Right renal pelvis (tissue), 4 donors: ENCODE data around the gene AKAP13. TPM values are rescaled to one million over a fixed set of nuclear protein-coding genes. Genes with fewer than 3 reads are reported as not detected.
"Not testable (repeated sequence)": the region's sequence is repeated elsewhere in the genome, so short reads cannot be mapped to it uniquely, and the experiment has no call there.

Experiments used
- DNase-seq, 4 donors: peaks; one replicate each; pipeline ENCODE4 v3.0.0-alpha.2; 2013; ENCODE audit warnings: low read depth in 4 of 4, low spot score in 3 of 4, missing footprints in 1 of 4
- polyA plus RNA-seq, 4 donors: library from polyadenylated mRNA; unstranded; fragments of 120-200 nt; gene quantifications; one replicate each; pipeline ENCODE4 v1.2.1, GENCODE V29; 2013; ENCODE audit not compliant: insufficient read length in 4 of 4

AKAP13 gene
- polyA plus RNA-seq, 4 donors, result 78.8 to 89.4 (median 83.8) TPM

GRCh38 chr15:85470563-85471271, 90.3 kb downstream of the AKAP13 start:
- DNase-seq, result no peak

- DNase-seq, result no peak
Observed at GRCh38 chr15:85472349-85472748, 91.9 kb downstream of the AKAP13 start.

GRCh38 chr15:85473455-85473854, 93.1 kb downstream of the AKAP13 start:
- DNase-seq, result no peak

- no peak for DNase-seq
Observed at GRCh38 chr15:85474700-85475316, 94.4 kb downstream of the AKAP13 start.

DNA sequence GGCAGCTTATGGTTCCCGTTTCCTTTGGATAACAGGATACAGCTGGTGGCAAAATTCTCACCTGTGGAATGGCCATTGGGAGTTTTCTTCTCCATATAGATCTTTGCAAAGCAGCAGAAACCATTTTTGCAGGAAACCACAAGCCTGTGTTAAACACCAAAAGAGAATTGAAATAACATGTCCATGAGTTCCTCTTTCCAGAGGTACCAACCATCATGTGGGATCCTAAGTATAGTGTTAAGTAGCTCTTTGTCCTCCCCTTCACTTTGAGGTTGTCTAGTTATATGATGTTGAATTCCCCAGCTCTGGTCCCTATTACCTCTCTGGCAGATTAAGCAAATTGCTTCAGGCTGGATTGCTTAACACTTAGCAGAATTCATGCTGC, 94.9 kb downstream of the AKAP13 start:
- DNase-seq, result no peak

DNA sequence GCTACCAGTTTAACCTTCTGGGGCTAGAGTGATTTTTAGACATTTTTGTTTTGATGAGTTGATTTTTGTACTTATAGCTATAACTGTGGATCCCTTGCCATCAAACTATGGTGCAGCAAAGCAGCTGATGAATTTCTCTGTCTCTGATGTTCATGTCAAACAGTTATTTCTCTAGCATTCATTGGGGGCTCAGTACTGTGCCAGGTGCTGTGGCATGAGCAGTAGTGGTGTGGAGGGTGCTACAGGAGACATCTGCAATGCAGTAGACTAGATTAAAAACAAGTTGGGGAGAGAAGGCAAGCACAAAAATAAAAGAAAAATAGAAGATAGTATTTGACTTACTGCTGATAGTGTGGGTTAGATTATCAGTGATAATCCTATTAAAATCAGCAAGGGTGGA, 95.3 kb downstream of the AKAP13 start:
- no peak for DNase-seq

DNA sequence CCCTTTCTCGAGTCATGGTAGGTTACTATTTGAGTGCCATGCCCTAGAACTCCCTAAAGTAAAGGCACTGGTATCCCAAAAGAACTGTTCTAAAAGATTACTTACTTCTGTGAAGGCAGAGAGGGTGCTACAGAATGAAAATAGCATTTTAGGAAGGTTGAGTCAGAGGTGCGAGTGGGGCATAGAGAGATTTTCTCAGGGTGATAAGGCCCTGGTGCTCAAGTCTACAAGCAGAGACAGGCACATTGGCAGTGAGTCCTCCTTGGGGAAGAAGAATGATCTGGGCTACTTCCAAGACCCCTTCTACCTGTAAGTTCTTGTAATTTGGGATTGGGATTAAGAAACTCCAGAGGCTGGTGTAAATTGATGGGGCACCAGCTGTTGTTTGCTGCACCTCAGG, 96.7 kb downstream of the AKAP13 start:
- no peak for DNase-seq

DNA sequence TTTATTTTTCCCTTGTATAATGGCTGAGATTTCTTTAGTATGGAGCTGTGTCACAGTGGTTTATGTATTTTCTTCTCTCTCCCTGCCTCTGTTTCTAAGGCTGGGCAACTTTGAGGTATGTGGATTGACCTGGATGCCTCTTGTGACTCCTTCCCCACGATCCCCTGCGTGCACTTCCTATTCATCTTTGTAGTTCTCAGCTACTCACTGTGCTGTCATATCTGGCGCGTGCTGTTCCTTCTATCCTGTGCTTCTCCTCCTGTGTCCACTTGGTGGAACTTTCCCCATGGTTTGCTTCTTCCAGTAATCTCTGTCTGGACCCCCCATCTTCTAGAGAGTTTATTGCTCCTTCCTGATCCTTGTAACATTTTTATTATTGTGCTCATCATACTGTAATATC, 97.3 kb downstream of the AKAP13 start:
- DNase-seq, result no peak

DNA sequence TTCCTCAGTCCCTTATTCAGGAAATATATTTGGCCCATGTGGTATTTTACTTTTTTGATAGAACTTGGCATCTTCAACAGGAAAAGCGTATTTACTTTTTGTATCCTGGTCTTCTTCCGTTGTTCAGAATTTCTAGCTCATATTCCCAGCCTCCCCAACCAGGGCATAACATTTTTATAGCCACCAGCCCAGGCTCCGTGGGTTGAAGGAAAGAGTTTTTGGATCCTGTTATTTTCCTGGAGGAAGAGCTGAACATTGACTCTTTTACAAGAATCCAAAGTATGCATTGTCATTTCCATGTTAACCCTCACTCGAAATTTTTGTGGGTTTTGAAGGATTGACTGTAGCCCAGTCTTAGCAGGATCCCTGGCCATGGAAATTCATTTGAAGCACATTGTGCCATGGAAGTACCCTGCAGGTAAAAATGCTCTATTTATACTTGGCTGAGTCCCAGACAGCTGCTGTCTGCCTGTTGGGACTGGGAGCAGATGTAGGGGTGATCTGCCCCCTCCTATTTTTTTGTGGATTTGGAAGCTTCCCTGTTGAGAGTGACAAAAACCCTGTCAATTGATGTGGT, 98.8 kb downstream of the AKAP13 start:
- no peak for DNase-seq

GRCh38 chr15:85480923-85481322, 100.5 kb downstream of the AKAP13 start:
- DNase-seq, result no peak

DNA sequence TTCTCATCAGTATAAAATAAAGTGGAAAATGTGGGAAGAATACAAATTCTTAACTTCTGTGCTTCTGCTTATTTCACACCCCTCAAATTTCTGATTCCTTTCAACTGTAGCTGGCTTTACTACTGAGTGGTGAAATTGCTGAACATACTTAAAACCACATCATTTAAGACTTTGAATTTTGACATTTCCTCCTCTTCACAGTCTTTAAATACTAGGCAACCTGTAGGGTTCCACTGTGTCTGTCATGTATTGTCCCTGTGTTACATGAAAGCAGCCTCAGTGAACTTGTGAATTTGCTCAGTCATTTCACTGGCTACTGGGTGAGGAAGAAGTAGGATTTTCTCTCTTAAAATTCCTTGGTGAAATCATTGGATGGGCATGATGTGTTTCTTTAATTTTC, 101.1 kb downstream of the AKAP13 start:
- not testable (repeated sequence) for DNase-seq

GRCh38 chr15:85482894-85483293, 102.5 kb downstream of the AKAP13 start:
- no peak for DNase-seq

GRCh38 chr15:85483955-85484354, 103.6 kb downstream of the AKAP13 start:
- DNase-seq, result not testable (repeated sequence)

GRCh38 chr15:85484923-85485322, 104.5 kb downstream of the AKAP13 start:
- DNase-seq, result not testable (repeated sequence)

DNA sequence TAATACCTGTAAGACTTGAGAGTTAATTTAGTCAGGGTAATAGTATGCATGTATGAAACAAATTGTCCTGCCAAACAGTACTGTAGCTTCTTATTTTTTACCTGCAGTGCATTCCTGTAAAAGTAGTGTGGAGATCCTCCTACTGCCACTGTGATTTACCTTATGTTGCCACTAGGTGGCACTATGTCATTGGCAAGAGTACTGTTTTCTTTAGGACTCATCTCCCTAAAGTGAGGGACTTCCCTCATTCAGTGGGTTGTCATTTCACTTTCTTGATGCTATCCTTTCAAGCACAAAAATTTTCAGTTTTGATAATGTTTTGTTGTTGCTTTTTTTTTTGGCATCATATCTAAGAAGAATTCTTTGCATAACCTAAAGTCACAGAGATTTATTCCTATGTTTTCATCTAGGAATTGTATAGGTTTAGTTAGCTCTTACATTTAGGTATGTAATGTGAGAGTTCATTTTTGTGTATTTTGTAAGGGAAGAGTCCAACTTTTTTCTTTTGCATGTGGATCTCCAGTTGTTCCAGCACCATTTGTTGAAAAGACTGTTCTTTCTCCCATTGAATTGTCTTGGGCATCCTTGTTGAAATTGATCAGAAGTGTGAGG, 105.7 kb downstream of the AKAP13 start:
- peak; percentile 68 to 81 (median 74) for DNase-seq

GRCh38 chr15:85487796-85488195, 107.4 kb downstream of the AKAP13 start:
- DNase-seq, result not testable (repeated sequence)

- DNase-seq, result no peak
Observed at GRCh38 chr15:85488997-85489396, 108.6 kb downstream of the AKAP13 start.

DNA sequence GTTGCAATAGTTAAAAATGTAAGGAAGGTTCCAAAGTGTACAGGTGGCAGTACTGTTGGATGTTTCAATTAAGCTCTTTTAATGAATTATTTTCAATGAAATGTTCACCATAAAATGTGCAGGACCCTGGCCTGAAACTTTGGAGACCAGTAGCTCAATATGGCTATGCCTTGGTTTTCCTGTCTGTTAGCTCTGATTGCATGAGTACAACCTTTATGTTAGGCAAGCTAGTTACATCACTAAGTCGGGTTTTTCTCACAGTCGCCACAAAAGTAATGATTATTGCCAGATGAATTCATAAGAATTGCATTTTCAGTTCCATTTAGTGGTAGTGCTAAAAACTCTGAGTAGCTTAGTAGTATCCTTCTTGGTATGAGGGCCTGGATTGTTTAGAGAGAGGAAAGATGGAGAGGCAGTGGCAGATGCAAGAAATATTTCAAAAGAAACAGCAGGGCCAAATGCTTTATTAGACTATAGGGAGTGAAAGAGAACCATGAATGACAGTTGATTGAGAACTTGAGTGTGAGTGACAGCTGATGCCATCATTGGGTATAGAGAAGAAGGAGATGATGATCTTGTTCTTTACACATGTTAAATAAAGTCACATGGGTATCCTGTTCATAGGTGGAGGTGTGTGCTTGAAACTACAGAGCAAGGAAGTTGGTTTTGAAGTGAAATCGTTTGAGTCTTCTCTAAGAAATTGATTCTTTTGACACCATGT, 109.5 kb downstream of the AKAP13 start:
- DNase-seq, result no peak

- DNase-seq, result no peak
Observed at GRCh38 chr15:85490856-85491255, 110.5 kb downstream of the AKAP13 start.

DNA sequence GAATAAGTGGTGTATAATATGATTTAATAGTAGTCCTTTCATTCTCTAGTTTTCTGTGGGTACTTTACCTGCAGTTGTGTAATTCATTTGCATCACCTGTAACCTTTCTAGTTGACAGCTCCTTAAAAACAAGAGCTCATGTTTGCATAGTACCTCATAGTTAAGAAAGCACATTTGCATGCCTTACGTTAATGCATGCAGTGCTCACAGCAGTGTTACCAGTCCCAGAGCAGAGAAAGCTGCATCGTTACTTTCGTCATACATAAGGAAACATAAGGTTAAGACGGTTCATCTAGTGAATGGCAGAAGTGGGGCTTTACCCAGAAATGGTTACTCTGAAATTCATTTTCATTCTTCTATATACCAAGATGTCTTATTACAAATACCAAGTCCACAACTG, 111.3 kb downstream of the AKAP13 start:
- DNase-seq, result no peak

DNA sequence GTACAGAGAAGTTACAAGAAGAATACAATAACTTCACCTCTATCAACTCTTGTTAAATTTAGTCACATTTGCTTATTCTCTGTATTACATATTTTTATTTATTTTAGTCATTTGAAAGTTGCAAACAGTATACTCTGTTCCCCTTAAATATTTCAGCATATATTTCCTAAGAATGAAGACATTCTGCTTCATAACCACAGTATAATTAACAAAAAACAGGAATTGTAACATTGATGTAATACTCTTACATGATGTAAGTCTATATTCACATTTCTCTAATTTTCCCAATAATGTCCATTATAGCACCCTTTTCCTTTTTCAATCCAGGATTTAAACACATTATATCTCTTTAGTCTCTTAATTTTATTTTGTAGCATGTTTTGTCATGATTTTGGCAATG, 112.0 kb downstream of the AKAP13 start:
- no peak for DNase-seq
